MCF 10A (cell line): Measurements from ENCODE around the gene FLRT3. TPM values are rescaled to one million over a fixed set of nuclear protein-coding genes. Genes with fewer than 3 reads are reported as not detected.

Experiments
- BruUV-seq: library from RNA; stranded (reverse); fragments of 400-500 nt; replicated peaks from 2 replicates; lab custom pipeline; 2021; lab: Mats Ljungman, UMichigan
- CTCF ChIA-PET: fragments of 300-600 bp; sonication (Branson Sonifier 250); formaldehyde crosslinking; extraction: SDS; loops from one replicate; lab custom pipeline; 2021; ENCODE audit warnings: antibody characterized with exemption, inconsistent platforms; lab: Yijun Ruan, JAX
- POLR2A ChIA-PET: fragments of 300-600, 350-650 bp; sonication (Branson Sonifier 250); formaldehyde crosslinking; extraction: SDS; loops from one replicate; lab custom pipeline; 2020; ENCODE audit warnings: antibody characterized with exemption, inconsistent platforms; lab: Yijun Ruan, JAX
- DNase-seq: peaks from one replicate; pipeline ENCODE4 v3.0.0-alpha.2; 2018; ENCODE audit not compliant: unreplicated experiment
- H3K27ac Mint-ChIP-seq: one replicate; pipeline ENCODE4 v1.8.0; 2022; ENCODE audit warnings: mild to moderate bottlenecking, low read depth, mixed read lengths; ENCODE audit not compliant: unreplicated experiment
- H3K27me3 Mint-ChIP-seq: one replicate; pipeline ENCODE4 v1.8.0; 2022; ENCODE audit warnings: mixed read lengths; ENCODE audit not compliant: insufficient read depth, unreplicated experiment
- H3K36me3 Mint-ChIP-seq: one replicate; pipeline ENCODE4 v1.8.0; 2022; ENCODE audit warnings: mild to moderate bottlenecking, moderate library complexity, mixed read lengths; ENCODE audit not compliant: insufficient read depth, unreplicated experiment
- H3K4me1 Mint-ChIP-seq: one replicate; pipeline ENCODE4 v1.8.0; 2022; ENCODE audit warnings: mixed read lengths; ENCODE audit not compliant: insufficient read depth, unreplicated experiment
- H3K4me3 Mint-ChIP-seq: one replicate; pipeline ENCODE4 v1.8.0; 2022; ENCODE audit warnings: mild to moderate bottlenecking, moderate library complexity, mixed read lengths; ENCODE audit not compliant: unreplicated experiment
- H3K9me3 Mint-ChIP-seq: one replicate; pipeline ENCODE4 v1.8.0; 2022; ENCODE audit warnings: mixed read lengths; ENCODE audit not compliant: unreplicated experiment
- CTCF ChIP-seq: fragments of 200-600 bp; IDR thresholded peaks from one replicate; pipeline ENCODE4 v1.8.0; 2022; ENCODE audit warnings: antibody characterized with exemption, mild to moderate bottlenecking; ENCODE audit not compliant: unreplicated experiment
- intact Hi-C: fragments of 100-400 bp; cut with micrococcal nuclease; formaldehyde crosslinking; loops from 2 replicates; pipeline ENCODE4 v1.14.1; 2022
- total RNA-seq: library from RNA; stranded (reverse); gene quantifications from 2 replicates; pipeline ENCODE4 v1.2.3, GENCODE V29; 2022

Gene FLRT3
- total RNA-seq, 1 experiment from 2014 or later: 13.3 TPM

- Mint-ChIP-seq H3K27ac (no peak overlapping the region), H3K9me3 (no peaks in the 10 kb centered on the region), H3K27me3 (no peaks in the 10 kb centered on the region), H3K4me3 (no peak overlapping the region), H3K4me1 (no peaks in the 10 kb centered on the region), H3K36me3 (no peaks in the 10 kb centered on the region)
- no TSS peak for BruUV-seq
- ChIA-PET CTCF (interaction anchor here (0.6 to 1.4 kb wide), 5 partner anchors 18 to 1573 kb away, joined by 3 to 6 read pairs (median 3); partner anchors contain the start of gene FLRT3), POLR2A (interaction anchor here (0.6 to 1.6 kb wide), 3 partner anchors 10 to 341 kb away, joined by 3 to 4 read pairs (median 4); no protein-coding TSS in a partner anchor)
- DNase-seq: no peak
- no peak for TF ChIP-seq CTCF
- intact Hi-C loops: no loop called here
These were observed 18.4 kb upstream of the FLRT3 start for GRCh38 chr20:14355791-14356190.

- H3K4me3 Mint-ChIP-seq: no peak overlapping the region
- no peak overlapping the region for H3K27ac Mint-ChIP-seq
- POLR2A ChIA-PET: interaction anchor here (0.7 to 1.0 kb wide), 2 partner anchors 10 to 133 kb away, joined by 3 read pairs; no protein-coding TSS in a partner anchor
- intact Hi-C loops: no loop called here
- no peak for TF ChIP-seq CTCF
- no peak for DNase-seq
- no peaks in the 10 kb centered on the region for H3K27me3 Mint-ChIP-seq
- no peaks in the 10 kb centered on the region for H3K4me1 Mint-ChIP-seq
- CTCF ChIA-PET: interaction anchor here (0.7 kb wide), 2 partner anchors 520 to 1572 kb away, joined by 3 read pairs; no protein-coding TSS in a partner anchor
- H3K36me3 Mint-ChIP-seq: no peaks in the 10 kb centered on the region
- H3K9me3 Mint-ChIP-seq: no peaks in the 10 kb centered on the region
- no TSS peak for BruUV-seq
These were observed 7.3 kb upstream of the FLRT3 start for GRCh38 chr20:14344746-14345145.

- BruUV-seq: no TSS peak
- Mint-ChIP-seq H3K27ac (no peak overlapping the region), H3K9me3 (no peaks in the 10 kb centered on the region)
These were observed 6.2 kb upstream of the FLRT3 start for GRCh38 chr20:14343491-14344065.

More at GRCh38 chr20:14343491-14344065, 6.2 kb upstream of the FLRT3 start:
- intact Hi-C loops: no loop called here
- Mint-ChIP-seq H3K4me1 (no peaks in the 10 kb centered on the region), H3K4me3 (no peak overlapping the region), H3K36me3 (no peaks in the 10 kb centered on the region), H3K27me3 (no peaks in the 10 kb centered on the region)
- TF ChIP-seq CTCF: no peak
- DNase-seq: no peak
- POLR2A ChIA-PET: interaction anchor here (0.5 to 0.7 kb wide), 3 partner anchors 252 to 1181 kb away, joined by 3 read pairs; no protein-coding TSS in a partner anchor
- CTCF ChIA-PET: interaction anchor here (0.6 to 0.8 kb wide), 3 partner anchors 470 to 1414 kb away, joined by 3 to 7 read pairs (median 4); no protein-coding TSS in a partner anchor
